Osteoblast (primary cell): ENCODE measurements around the gene RLBP1. TPM values are rescaled to one million over a fixed set of nuclear protein-coding genes. Genes with fewer than 3 reads are reported as not detected.

Source experiments
- DNase-seq: peaks from one replicate; pipeline ENCODE4 v3.0.0; 2011; ENCODE audit warnings: low spot score, mixed read lengths; ENCODE audit not compliant: insufficient read length; ENCODE audit errors: missing footprints
- H2AFZ ChIP-seq: 2 replicates; pipeline ENCODE4 v1.6.0; 2011; ENCODE audit warnings: mild to moderate bottlenecking, low read length
- H3K27ac ChIP-seq: 2 replicates; pipeline ENCODE4 v1.5.1; 2011; ENCODE audit warnings: mild to moderate bottlenecking, low read depth, low read length, moderate library complexity
- H3K27me3 ChIP-seq: 2 replicates; pipeline ENCODE4 v1.6.0; 2012; ENCODE audit warnings: mild to moderate bottlenecking, control low read depth, inconsistent platforms, low read length, moderate library complexity; ENCODE audit not compliant: insufficient read depth
- H3K36me3 ChIP-seq: 2 replicates; pipeline ENCODE4 v1.5.1; 2011; ENCODE audit warnings: mild to moderate bottlenecking, low read length, control low read depth, moderate library complexity; ENCODE audit not compliant: insufficient read depth
- H3K4me1 ChIP-seq: 2 replicates; pipeline ENCODE4 v1.5.1; 2011; ENCODE audit warnings: mild to moderate bottlenecking, low read length, control low read depth, moderate library complexity; ENCODE audit not compliant: insufficient read depth
- H3K4me2 ChIP-seq: 2 replicates; pipeline ENCODE4 v1.6.0; 2011; ENCODE audit warnings: mild to moderate bottlenecking, low read length; ENCODE audit not compliant: insufficient read depth
- H3K4me3 ChIP-seq: fragments of 200-600 bp; sonication (generic); 3 replicates; pipeline ENCODE4 v1.5.1; 2012; ENCODE audit warnings: mild to moderate bottlenecking, low read length, inconsistent platforms; ENCODE audit not compliant: insufficient read depth
- H3K79me2 ChIP-seq: 2 replicates; pipeline ENCODE4 v1.6.0; 2012; ENCODE audit warnings: mild to moderate bottlenecking, low read length, control low read depth, inconsistent platforms; ENCODE audit not compliant: insufficient read depth
- H3K9me3 ChIP-seq: 2 replicates; pipeline ENCODE4 v1.5.1; 2011; ENCODE audit warnings: low read depth, low read length, control low read depth
- H4K20me1 ChIP-seq: 2 replicates; pipeline ENCODE4 v1.6.0; 2012; ENCODE audit warnings: mild to moderate bottlenecking, low read length, control low read depth; ENCODE audit not compliant: insufficient read depth
- total RNA-seq: library from RNA; depleted of rRNA; stranded (reverse); fragments of >200 nt; gene quantifications from 2 replicates; pipeline ENCODE4 v1.2.3, GENCODE V29; 2012
- TF ChIP-seq, protein P1 (sequence below): IDR thresholded peaks from 2 replicates; pipeline ENCODE4 v1.5.1; 2011; ENCODE audit warnings: mild to moderate bottlenecking, low read depth, low read length, moderate library complexity; ENCODE audit errors: extremely low read depth

RLBP1 gene
- total RNA-seq, 1 donor, result under 0.01 TPM

DNA sequence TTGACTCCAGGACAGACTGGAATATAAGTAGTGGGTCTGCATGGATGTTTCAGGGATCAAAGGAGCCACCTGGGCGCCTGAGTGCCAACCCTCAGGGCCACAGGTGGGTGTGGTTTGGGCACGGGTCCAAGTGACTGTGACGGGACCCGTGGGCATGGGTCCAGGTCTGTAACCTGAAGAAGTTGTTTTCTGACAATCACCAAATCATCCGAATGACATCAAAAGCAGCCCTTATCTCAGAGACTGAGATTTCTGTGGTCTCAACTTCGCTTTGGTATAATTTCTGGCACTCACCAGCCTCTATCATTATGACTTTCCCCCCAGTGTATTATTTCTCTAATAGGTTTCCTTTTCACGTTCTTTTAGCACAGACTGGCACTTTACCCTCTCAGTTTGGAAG lies 24.4 kb downstream of the RLBP1 start:
- peak overlapping the region; percentile 84 for H3K27ac ChIP-seq

DNA sequence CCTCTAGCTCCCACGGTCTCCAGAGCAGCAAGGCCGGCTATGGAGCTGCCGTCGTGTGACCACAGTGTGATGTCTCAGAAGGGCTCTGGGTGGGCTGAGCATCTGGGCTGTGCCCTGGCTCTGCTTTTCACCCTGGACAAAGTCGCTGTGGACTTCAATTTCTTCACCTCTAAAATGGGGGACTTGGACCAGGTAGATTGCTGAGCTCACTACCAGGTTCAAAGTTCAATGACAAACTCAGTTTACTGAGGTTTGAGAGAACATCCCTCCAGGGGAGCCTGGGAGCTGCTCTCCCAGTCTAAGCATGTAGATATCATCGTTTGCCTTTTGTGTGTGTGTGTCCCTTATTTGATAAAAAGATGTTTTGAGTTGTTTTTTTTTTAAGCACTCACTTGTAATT lies 25.1 kb downstream of the RLBP1 start:
- Histone ChIP-seq H3K27me3 (no peaks in the 10 kb centered on the region), H3K79me2 (no peaks in the 10 kb centered on the region), H2AFZ (no peak overlapping the region), H3K4me1 (peaks cover 38% of the 10 kb centered on the region), H3K36me3 (peaks cover 44% of the 10 kb centered on the region), H4K20me1 (no peaks in the 10 kb centered on the region), H3K9me3 (no peaks in the 10 kb centered on the region), H3K4me2 (peak overlapping the region; percentile 10), H3K27ac (peak overlapping the region; percentile 84), H3K4me3 (no peak overlapping the region)
- DNase-seq, result peak; percentile 77
- TF ChIP-seq, protein P1, sequence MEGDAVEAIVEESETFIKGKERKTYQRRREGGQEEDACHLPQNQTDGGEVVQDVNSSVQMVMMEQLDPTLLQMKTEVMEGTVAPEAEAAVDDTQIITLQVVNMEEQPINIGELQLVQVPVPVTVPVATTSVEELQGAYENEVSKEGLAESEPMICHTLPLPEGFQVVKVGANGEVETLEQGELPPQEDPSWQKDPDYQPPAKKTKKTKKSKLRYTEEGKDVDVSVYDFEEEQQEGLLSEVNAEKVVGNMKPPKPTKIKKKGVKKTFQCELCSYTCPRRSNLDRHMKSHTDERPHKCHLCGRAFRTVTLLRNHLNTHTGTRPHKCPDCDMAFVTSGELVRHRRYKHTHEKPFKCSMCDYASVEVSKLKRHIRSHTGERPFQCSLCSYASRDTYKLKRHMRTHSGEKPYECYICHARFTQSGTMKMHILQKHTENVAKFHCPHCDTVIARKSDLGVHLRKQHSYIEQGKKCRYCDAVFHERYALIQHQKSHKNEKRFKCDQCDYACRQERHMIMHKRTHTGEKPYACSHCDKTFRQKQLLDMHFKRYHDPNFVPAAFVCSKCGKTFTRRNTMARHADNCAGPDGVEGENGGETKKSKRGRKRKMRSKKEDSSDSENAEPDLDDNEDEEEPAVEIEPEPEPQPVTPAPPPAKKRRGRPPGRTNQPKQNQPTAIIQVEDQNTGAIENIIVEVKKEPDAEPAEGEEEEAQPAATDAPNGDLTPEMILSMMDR, result no peak

More for the DNA sequence above, 24.4 kb downstream of the RLBP1 start:
- DNase-seq, result no peak
- Histone ChIP-seq H3K4me2 (no peak overlapping the region), H3K4me3 (no peak overlapping the region), H3K27me3 (no peaks in the 10 kb centered on the region), H2AFZ (no peak overlapping the region), H3K4me1 (peaks cover 38% of the 10 kb centered on the region), H4K20me1 (no peaks in the 10 kb centered on the region), H3K79me2 (no peaks in the 10 kb centered on the region), H3K9me3 (no peaks in the 10 kb centered on the region), H3K36me3 (peaks cover 40% of the 10 kb centered on the region)
- TF ChIP-seq, protein P1, result no peak

DNA sequence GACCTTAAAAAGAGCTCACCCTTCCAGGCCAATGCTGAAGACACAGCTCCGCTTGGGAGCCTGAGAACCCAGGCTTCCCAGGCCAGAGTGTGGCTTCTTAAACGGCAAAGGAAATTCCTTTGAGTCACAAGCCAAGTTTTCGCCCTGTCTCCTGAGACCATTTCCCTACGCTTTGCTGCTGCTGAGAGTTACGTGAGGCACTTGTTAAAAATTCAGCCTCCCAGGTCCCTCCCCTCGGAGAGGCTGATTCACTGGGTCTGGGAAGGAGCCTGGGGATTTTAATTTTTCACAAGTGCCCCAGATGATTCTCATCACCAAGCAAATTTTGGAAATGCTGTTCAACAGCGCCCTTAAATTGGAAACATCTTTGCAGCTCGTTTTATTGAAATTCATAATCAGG lies 25.5 kb downstream of the RLBP1 start:
- Histone ChIP-seq H3K27ac (peak overlapping the region; percentile 84), H3K4me2 (peak overlapping the region; percentile 16), H3K9me3 (no peaks in the 10 kb centered on the region)

DNA sequence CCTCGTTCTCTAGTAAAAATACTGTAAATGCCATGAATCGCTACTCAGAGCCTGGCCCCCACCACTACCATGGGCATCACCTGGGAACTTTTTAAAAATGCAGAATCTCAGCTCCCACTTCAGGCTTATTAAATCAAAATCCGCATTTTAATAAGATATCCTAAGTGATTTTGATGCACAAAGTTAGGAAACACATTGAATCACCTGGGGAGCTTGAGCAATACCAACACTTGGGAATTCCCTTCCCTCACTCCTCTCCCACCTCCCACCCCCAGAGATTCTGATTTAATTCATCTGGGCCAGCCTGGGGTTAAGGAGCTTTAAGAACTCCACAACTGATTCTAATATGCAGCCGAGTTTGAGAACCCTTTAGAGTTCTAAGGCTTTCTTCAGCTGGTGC lies 26.8 kb downstream of the RLBP1 start:
- Histone ChIP-seq H4K20me1 (no peaks in the 10 kb centered on the region), H3K27ac (peak overlapping the region; percentile 84)

More for the DNA sequence above, 25.5 kb downstream of the RLBP1 start:
- peaks cover 49% of the 10 kb centered on the region for H3K36me3 ChIP-seq
- no peak overlapping the region for H3K4me3 ChIP-seq
- peaks cover 38% of the 10 kb centered on the region for H3K4me1 ChIP-seq
- peak; percentile 92 for DNase-seq
- no peaks in the 10 kb centered on the region for H4K20me1 ChIP-seq
- TF ChIP-seq, protein P1, result no peak
- H3K79me2 ChIP-seq, result no peaks in the 10 kb centered on the region
- H3K27me3 ChIP-seq, result no peaks in the 10 kb centered on the region
- H2AFZ ChIP-seq, result no peak overlapping the region

More for the DNA sequence above, 26.8 kb downstream of the RLBP1 start:
- Histone ChIP-seq H3K4me2 (no peak overlapping the region), H2AFZ (no peak overlapping the region), H3K27me3 (no peaks in the 10 kb centered on the region), H3K4me1 (peaks cover 38% of the 10 kb centered on the region), H3K4me3 (no peak overlapping the region), H3K9me3 (no peaks in the 10 kb centered on the region), H3K79me2 (no peaks in the 10 kb centered on the region), H3K36me3 (peaks cover 61% of the 10 kb centered on the region)
- DNase-seq, result no peak
- TF ChIP-seq, protein P1, result no peak
